ENCODE measurements around the gene YIPF5. TPM values are rescaled to one million over a fixed set of nuclear protein-coding genes. Genes with fewer than 3 reads are reported as not detected.

YIPF5 gene
- total RNA-seq, 1 donor from 2014 or later = 19.7 TPM

- no peak for TF ChIP-seq CTCF (conservative IDR thresholded peaks at IDR 0.05; ENCODE audit: low read depth, low read length)
- DNase-seq (ENCODE audit: low read depth) = no peak
- no peak overlapping the region for H3K4me3 ChIP-seq (ENCODE audit: low read depth, low read length)
Measured at GRCh38 chr5:144131261-144131660, 39.2 kb downstream of the YIPF5 start.

GRCh38 chr5:144130306-144130705 is 40.2 kb downstream of the YIPF5 start:
- no peak overlapping the region for H3K4me3 ChIP-seq (ENCODE audit: low read depth, low read length)
- no peak for DNase-seq (ENCODE audit: low read depth)
- no peak for TF ChIP-seq CTCF (conservative IDR thresholded peaks at IDR 0.05; ENCODE audit: low read depth, low read length)

- no peak for DNase-seq (ENCODE audit: low read depth)
- H3K4me3 ChIP-seq (ENCODE audit: low read depth, low read length) = no peak overlapping the region
- TF ChIP-seq CTCF (conservative IDR thresholded peaks at IDR 0.05; ENCODE audit: low read depth, low read length) = no peak
Measured at GRCh38 chr5:144128844-144129243, 41.6 kb downstream of the YIPF5 start.

GRCh38 chr5:144126707-144127106 is 43.8 kb downstream of the YIPF5 start:
- TF ChIP-seq CTCF (conservative IDR thresholded peaks at IDR 0.05; ENCODE audit: low read depth, low read length) = no peak
- DNase-seq (ENCODE audit: low read depth) = no peak
- H3K4me3 ChIP-seq (ENCODE audit: low read depth, low read length) = no peak overlapping the region

- DNase-seq (ENCODE audit: low read depth) = no peak
- H3K4me3 ChIP-seq (ENCODE audit: low read depth, low read length) = no peak overlapping the region
- TF ChIP-seq CTCF (conservative IDR thresholded peaks at IDR 0.05; ENCODE audit: low read depth, low read length) = no peak
Measured at GRCh38 chr5:144125163-144125726, 45.2 kb downstream of the YIPF5 start.

GRCh38 chr5:144122641-144123040 is 47.8 kb downstream of the YIPF5 start:
- no peak for DNase-seq (ENCODE audit: low read depth)
- TF ChIP-seq CTCF (conservative IDR thresholded peaks at IDR 0.05; ENCODE audit: low read depth, low read length) = no peak
- no peak overlapping the region for H3K4me3 ChIP-seq (ENCODE audit: low read depth, low read length)

- DNase-seq (ENCODE audit: low read depth) = no peak
- no peak overlapping the region for H3K4me3 ChIP-seq (ENCODE audit: low read depth, low read length)
- no peak for TF ChIP-seq CTCF (conservative IDR thresholded peaks at IDR 0.05; ENCODE audit: low read depth, low read length)
Measured at GRCh38 chr5:144122081-144122480, 48.4 kb downstream of the YIPF5 start.

All from epithelial cell of proximal tubule (primary cell).